GM18520 (cell line): Measurements from ENCODE around the gene LENEP.

Experiments used
- ATAC-seq: cut with Tn5 transposase; IDR thresholded peaks from one replicate; pipeline ENCODE4 v1.9.1; 2021; ENCODE audit not compliant: unreplicated experiment

LENEP gene

DNA sequence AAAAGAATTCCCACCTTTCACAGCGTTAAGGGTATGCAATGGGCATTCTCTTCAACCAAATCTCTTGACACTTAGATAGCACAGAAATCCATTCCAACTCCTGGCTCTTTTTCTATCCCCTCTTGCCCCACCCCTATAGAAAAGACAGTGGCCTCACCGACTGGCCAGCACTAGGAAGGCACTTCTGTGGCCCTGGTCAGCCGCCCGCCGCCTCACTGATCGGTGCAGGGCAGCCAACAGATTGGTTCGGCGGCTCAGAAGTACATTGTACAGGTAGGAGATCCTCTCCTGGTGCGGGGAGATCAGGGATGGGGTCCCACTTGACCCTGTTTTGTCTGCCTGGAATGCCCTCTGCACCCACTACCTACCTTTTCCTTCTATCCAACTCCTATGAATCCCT lies 30.9 kb downstream of the LENEP start:
- ATAC-seq: no peak

DNA sequence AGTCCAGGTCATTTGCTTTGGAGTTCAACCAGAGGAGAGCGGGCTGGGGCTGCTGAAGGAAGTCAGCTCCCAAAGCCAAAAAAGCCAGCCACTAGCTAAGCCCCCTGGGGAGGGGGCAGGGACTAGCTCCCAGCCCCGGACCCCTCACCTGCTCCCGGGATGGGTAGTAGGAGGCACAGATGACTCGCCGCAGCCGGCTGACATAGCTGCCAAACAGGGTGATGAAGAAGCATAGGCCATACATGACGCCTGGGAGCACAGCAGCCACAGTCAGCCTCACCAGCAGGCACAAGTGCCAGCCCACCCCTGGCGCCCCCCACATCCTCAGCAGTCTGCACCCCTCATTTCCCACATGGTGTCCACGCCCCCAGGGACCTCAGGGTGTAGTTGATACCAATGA lies 32.8 kb downstream of the LENEP start:
- ATAC-seq: no peak

DNA sequence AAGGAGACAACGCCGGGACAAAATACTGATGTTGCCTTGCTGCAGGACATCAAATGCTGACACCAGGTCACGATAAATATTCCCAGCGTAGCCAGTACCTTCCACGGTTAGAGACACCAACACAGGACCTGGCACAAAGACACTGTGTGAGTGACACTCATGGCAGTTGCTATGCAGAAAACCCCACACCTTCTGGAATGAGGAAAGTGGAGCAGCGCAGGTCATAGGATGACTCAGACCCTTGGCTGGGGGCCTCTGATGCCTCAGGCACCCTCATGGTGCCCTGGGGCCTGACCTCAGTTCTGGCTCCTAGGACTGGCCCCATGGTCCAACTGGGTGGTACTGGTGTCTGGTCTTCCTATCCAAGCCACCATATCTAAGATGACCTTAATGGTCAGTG lies 33.2 kb downstream of the LENEP start:
- no peak for ATAC-seq

- no peak for ATAC-seq
Observed at GRCh38 chr1:155029513-155030242, 36.3 kb downstream of the LENEP start.

DNA sequence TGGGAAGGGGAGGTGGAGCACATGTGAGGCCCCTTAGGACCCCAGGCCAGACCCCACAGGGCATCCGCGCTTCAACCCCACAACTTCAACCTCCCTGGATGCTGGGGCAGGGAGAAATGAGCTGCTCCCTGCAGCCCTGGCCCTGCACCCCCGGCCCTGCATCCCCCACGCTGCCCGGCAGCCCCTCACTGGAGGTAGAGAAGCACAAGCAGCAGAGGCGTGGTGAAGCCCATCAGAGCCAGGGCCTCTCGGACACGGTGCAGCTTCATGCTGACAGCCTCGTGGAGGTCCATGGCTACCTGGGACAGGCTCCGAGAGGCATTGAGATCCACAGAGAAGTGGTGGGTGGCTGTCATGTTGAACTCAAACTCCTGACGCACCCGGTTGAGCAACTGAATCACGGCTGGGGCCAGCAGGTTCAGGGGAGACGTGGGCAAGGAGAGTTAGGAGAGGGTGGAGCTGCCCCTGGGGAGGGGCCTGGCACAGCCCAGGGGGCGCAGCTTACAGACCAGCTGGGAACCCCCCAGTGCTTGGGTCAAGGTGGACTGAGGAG lies 36.9 kb downstream of the LENEP start:
- ATAC-seq: no peak

DNA sequence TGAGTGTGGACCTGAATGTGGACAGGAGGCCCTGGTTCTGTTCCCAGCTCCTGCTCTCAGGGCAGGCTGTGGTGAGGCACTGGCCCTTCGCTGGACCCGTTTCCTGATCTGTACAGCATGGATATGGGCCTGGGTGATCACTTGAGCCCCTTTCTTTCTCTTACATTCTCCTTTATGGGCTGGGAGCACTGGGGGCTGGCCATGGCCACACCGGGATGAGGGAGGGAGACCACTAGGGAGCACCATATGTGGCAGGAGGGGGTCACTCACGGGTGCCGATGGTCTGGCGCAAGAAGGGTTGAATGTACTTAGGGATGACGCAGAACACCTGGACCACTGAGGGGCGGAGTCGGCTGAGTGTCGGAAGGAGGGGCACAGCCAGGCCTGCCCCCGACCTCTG lies 37.5 kb downstream of the LENEP start:
- no peak for ATAC-seq

DNA sequence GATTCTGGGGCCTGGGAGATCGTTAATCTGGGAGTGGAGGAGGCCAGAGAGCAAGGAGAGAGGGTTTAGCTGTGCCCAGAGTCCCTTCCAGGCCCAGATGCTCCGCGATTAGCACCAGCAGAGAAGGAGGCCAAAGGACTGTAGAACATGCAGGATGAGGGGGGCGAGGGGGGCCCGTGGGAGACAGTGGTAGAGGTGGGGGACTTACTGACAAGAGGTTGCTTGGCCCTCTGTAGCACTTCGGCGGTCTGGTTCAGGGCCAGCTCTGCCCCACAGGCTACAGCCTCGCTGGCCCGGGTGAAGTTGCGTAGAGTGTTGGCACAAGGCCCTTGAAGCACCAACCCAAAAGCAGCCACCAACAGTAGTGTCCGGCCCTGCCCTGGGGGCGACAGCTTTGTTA lies 39.5 kb downstream of the LENEP start:
- ATAC-seq: no peak

DNA sequence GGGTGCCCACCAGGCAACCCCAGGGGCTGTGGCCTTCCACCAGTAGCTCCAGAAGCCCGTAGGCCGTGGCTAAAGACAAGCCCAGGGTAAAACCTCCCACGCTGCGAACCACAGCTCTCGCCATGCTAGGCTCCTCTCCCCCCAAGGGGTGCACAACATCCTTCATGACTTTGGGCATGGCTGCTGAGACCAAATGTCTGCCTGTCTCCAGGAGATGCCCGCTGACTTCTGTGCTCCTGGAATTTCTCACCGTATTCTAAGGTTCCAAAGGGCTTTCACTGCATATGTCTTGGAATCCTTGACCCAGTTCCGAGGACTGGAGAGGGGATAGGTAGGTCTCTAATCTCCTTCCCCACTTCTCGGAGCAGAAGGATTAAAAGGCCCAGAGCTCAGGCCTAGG lies 40.1 kb downstream of the LENEP start, which contains the start of the genes DCST1 and DCST2:
Gene DCST1, plus strand, starts transcription at position 301 of the 400 bp plus-strand sequence. CDS start 213 bp downstream, outside the sequence.
Gene DCST2, minus strand, starts transcription at position 258 of the 400 bp plus-strand sequence. Its CDS starts 80 bp downstream, at position 178.
- no peak for ATAC-seq

DNA sequence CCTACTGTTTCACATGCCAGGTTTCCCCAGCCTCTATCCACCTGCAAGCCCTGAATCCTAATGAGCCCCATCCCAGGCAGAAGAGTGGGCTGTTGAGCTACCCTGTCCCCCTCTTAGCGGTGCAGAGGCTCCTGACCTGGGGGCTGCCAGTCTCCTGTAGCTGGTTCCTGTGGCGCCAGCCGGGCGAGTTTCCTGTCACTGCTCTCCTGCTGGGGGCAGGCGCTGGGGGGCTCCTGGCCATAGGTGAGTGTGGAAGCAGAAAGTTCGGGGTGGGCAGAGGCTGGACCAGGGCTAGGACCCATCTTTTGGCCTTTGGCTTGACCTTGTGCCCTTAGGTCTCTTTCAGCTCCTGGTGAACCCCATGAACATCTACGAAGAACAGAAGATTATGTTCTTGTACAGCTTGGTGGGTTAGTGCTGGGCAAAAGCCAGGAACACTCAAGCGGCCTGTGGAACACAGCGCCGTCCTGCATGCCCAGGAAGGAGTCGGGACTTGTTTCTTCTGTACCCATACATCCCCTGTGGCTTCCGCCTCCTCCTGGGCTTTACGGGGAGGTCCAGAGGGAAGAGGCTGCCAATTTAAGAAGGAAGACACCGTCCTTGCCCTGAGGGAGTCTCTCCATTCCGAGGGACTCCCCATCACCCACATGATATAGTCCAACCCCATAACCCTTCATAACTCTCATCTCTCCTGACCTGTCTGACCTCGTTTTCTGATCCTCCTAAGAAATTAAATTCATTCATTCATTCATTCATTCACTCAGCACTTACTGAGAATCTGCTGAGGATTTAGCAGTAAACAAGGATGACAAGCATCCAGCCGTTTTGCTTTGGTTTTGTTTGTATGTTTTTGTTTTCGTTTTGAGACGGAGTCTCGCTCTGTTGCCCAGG lies 41.2 kb downstream of the LENEP start:
- no peak for ATAC-seq

DNA sequence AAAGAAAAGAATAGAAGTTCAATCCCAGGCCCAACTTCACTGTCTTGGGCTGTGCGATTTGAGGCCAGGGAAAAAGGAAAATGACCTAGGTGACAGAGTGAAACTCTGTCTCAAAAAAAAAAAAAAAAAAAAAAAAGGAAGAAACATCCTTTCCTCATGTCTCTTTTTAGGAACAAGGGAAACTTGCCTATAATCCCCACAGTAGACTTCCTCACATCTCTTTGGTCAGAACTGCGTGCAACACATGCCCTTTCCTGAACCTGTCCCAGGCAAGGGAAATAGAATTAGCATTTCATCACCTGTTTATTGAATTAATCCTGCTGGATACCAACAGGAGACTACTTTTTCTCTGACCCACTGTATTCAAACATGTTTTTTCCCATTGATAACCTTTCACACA lies 42.5 kb downstream of the LENEP start:
- ATAC-seq: no peak

GRCh38 chr1:155037043-155037442 lies 43.7 kb downstream of the LENEP start:
- no peak for ATAC-seq

GRCh38 chr1:155037851-155038441 lies 44.6 kb downstream of the LENEP start:
- no peak for ATAC-seq

GRCh38 chr1:155038602-155039307 lies 45.4 kb downstream of the LENEP start:
- no peak for ATAC-seq

GRCh38 chr1:155039308-155039669 lies 45.9 kb downstream of the LENEP start:
- no peak for ATAC-seq

DNA sequence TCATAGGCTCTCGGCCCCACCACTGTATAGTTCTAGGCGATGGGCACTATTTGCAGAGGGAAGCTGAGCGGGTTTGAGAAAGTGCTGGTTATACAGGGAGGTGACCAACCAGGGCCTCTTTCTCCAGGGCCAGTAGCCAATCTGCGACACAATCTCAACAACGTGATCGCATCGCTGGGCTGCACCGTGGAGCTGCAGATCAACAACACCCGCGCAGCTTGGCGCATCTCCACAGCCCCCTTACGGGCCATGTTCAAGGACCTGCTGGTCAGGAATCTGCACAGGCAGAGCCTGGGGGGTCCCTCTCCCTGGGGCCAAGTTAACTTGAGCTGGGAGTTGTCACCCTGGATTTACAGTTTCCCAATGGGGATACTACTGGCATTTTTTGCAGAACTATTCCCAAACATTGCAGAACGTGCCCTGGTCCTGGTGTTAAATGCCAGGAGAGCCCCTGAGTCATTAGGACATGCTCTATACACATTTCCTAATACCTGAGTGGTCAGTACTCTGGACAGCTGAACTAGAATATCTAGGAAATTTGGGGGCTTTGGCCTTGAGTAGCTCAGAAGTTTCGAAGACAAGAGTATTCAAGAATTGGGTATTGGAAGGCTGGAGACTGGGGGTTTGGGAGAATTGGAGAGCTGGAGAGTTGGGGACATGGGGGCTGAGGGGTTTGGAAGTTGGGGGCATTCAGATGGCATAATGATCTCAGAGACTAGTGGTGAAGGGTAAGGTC lies 47.1 kb downstream of the LENEP start:
- no peak for ATAC-seq

DNA sequence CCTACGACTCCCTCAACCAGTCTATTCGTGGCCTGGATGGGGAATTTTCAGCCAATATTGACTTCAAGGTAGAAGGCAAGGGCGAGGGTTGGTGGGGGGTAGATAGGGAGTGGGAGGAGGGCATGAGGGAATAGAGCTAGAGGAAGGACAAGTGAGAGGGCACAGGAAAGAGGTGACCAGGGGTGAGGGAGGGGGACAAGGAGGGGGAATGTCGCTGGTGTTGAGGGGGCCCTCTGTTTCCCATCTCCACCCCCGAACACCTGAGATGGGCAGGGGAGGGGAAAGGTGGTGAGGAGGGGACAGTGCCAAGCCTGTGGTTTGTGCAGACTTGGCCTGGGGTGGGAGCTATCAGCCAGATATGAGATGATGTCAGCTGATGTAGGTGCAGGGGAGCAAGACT lies 49.4 kb downstream of the LENEP start:
- no peak for ATAC-seq

- no peak for ATAC-seq
Observed at GRCh38 chr1:155043301-155043702, 49.9 kb downstream of the LENEP start.

DNA sequence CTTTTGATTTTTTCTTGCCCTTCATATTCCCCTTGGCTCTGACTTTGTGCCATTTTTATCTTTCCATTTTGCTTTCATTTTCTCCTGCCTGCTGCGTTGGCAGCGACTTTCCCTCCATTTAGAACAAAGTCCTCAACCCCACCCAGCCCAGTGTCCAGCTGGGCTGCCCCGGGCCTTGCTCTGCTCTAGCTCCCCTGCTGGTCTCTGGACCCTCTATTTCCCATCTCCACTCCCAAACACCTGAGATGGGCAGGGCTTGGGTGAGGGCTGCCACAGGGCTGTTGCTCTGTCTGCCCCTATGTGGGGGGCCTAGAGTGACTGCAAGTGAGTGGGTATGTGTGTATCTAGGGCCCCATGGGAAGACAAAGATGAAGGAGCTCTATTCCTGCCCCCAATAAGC lies 50.4 kb downstream of the LENEP start:
- no peak for ATAC-seq
